Posterior cingulate gyrus (tissue), 11 donors: Measurements from ENCODE around the gene ADRB1.

Source experiments
- DNase-seq, 10 donors: peaks; one replicate each; pipeline versions ENCODE4 v3.0.0 to v3.0.0-alpha.2; 2020 to 2021; ENCODE audit warnings: mixed read lengths in 3 of 10
- intact Hi-C: fragments of 100-400 bp; cut with DNase I; formaldehyde crosslinking; loops from one replicate; pipeline ENCODE4 v1.15.1; 2023

The ADRB1 gene

GRCh38 chr10:114025611-114026130 is 18.0 kb upstream of the ADRB1 start:
- intact Hi-C loops: no loop called here

GRCh38 chr10:114026189-114027040 is 17.3 kb upstream of the ADRB1 start:
- intact Hi-C loops: no loop called here
- DNase-seq: no peak

More at GRCh38 chr10:114025611-114026130, 18.0 kb upstream of the ADRB1 start:
- no peak for DNase-seq

GRCh38 chr10:114027041-114027394 is 16.6 kb upstream of the ADRB1 start:
- intact Hi-C loops: no loop called here
- no peak for DNase-seq

GRCh38 chr10:114027951-114028350 is 15.7 kb upstream of the ADRB1 start:
- DNase-seq: no peak
- intact Hi-C loops: no loop called here

- no peak for DNase-seq
- intact Hi-C loops: no loop called here
Measured at GRCh38 chr10:114028425-114028824, 15.2 kb upstream of the ADRB1 start.

- intact Hi-C loops: no loop called here
- no peak for DNase-seq
Measured at GRCh38 chr10:114029655-114030054, 14.0 kb upstream of the ADRB1 start.

- DNase-seq: peak in 1 of 10 donors; percentile 39
- intact Hi-C loops: no loop called here
Measured at GRCh38 chr10:114030140-114030539, 13.5 kb upstream of the ADRB1 start.

GRCh38 chr10:114031073-114031972 is 12.3 kb upstream of the ADRB1 start:
- intact Hi-C loops: no loop called here
- DNase-seq: no peak

- DNase-seq: no peak
- intact Hi-C loops: no loop called here
Measured at GRCh38 chr10:114033566-114033965, 10.1 kb upstream of the ADRB1 start.

GRCh38 chr10:114034923-114035645 is 8.6 kb upstream of the ADRB1 start:
- intact Hi-C loops: no loop called here
- DNase-seq: no peak

- no peak for DNase-seq
- intact Hi-C loops: no loop called here
Measured at GRCh38 chr10:114035791-114036190, 7.9 kb upstream of the ADRB1 start.

GRCh38 chr10:114038819-114039218 is 4.8 kb upstream of the ADRB1 start:
- DNase-seq: no peak

GRCh38 chr10:114041166-114041565 is 2.5 kb upstream of the ADRB1 start:
- intact Hi-C loops: no loop called here
- DNase-seq: no peak

More at GRCh38 chr10:114038819-114039218, 4.8 kb upstream of the ADRB1 start:
- intact Hi-C loops: no loop called here

- DNase-seq: peak in 9 of 10 donors; percentile 21 to 96 (median 76)
- intact Hi-C loops: no loop called here
Measured at GRCh38 chr10:114042895-114043531, 653 bp upstream of the ADRB1 start.

GRCh38 chr10:114044247-114045135 is 825 bp downstream of the ADRB1 start:
- peak in 4 of 10 donors; percentile 32 to 87 (median 82) for DNase-seq
- intact Hi-C loops: loop anchor here (5.0 kb wide), 1 partner anchor 192 kb away; the partner anchor contains the start of genes DCLRE1A and NHLRC2

- DNase-seq: peak in 2 of 10 donors; percentile 73 to 86
- intact Hi-C loops: loop anchor here (5.0 kb wide), 1 partner anchor 193 kb away; the partner anchor contains the start of genes DCLRE1A and NHLRC2
Measured at GRCh38 chr10:114045136-114046086, 1.7 kb downstream of the ADRB1 start.

GRCh38 chr10:114046087-114046458 is 2.4 kb downstream of the ADRB1 start:
- intact Hi-C loops: loop anchor here (5.0 kb wide), 1 partner anchor 194 kb away; the partner anchor contains the start of genes DCLRE1A and NHLRC2
- peak in 3 of 10 donors; percentile 31 to 90 (median 79) for DNase-seq
